HEK293 (cell line): Measurements from ENCODE around the gene NPTN.

Experiments used
- CTCF ChIA-PET: fragments of 350-600 bp; formaldehyde crosslinking; extraction: SDS; loops from one replicate; lab custom pipeline; 2021; ENCODE audit warnings: antibody characterized with exemption; lab: Yijun Ruan, JAX
- POLR2A ChIA-PET: fragments of 300-600 bp; formaldehyde crosslinking; extraction: SDS; loops from one replicate; lab custom pipeline; 2020; ENCODE audit warnings: antibody characterized with exemption, inconsistent platforms; lab: Yijun Ruan, JAX
- H3K27ac ChIP-seq: fragments of 200-500 bp; sonication (Bioruptor generic); 2 replicates; pipeline ENCODE4 v1.5.1; 2014; ENCODE audit warnings: low read depth, low read length, control low read depth, inconsistent platforms; ENCODE audit errors: extremely low read depth
- H3K36me3 ChIP-seq, 2 experiments: fragments of 200-500 bp in 1 of 2; sonication (Bioruptor generic) in 1 of 2; 1 replicate in 1 of 2; 2 replicates in 1 of 2; pipeline ENCODE4 v1.5.1; 2014 to 2017; ENCODE audit warnings: inconsistent platforms in 2 of 2, low read length in 2 of 2; ENCODE audit not compliant: control insufficient read depth in 2 of 2, insufficient read depth in 1 of 2
- H3K4me1 ChIP-seq: fragments of 200-500 bp; sonication (Bioruptor generic); 2 replicates; pipeline ENCODE4 v1.5.1; 2014; ENCODE audit warnings: mild to moderate bottlenecking, low read length, inconsistent platforms; ENCODE audit not compliant: control insufficient read depth, insufficient read depth
- H3K4me3 ChIP-seq: 2 replicates; pipeline ENCODE4 v1.5.1; 2011; ENCODE audit warnings: low read depth, mild to moderate bottlenecking, control low read depth, low read length, moderate library complexity
- H3K9me3 ChIP-seq: fragments of 200-500 bp; sonication (Bioruptor generic); 2 replicates; pipeline ENCODE4 v1.5.1; 2014; ENCODE audit warnings: low read depth, low read length, inconsistent platforms; ENCODE audit not compliant: control insufficient read depth, insufficient read depth
- HOXD13 ChIP-seq: sonication (generic); formaldehyde crosslinking; IDR thresholded peaks from 2 replicates; pipeline ENCODE4 v1.8.0; 2022; ENCODE audit warnings: missing genetic modification reagents, borderline replicate concordance
- KLF7 ChIP-seq: fragments of 450-650 bp; formaldehyde crosslinking; IDR thresholded peaks from 2 replicates; pipeline ENCODE4 v1.5.1; 2016; ENCODE audit warnings: missing biosample characterization, missing genetic modification characterization, borderline replicate concordance
- KLF9 ChIP-seq: fragments of 450-650 bp; formaldehyde crosslinking; IDR thresholded peaks from 2 replicates; pipeline ENCODE4 v1.5.1; 2016; ENCODE audit warnings: missing biosample characterization, missing genetic modification characterization, low read depth
- MEIS1 ChIP-seq: sonication (generic); formaldehyde crosslinking; IDR thresholded peaks from 2 replicates; pipeline ENCODE4 v1.8.1; 2022; ENCODE audit warnings: missing genetic modification reagents, mild to moderate bottlenecking, borderline replicate concordance
- RBAK ChIP-seq: fragments of 450-650 bp; formaldehyde crosslinking; IDR thresholded peaks from 2 replicates; pipeline ENCODE4 v1.5.1; 2016; ENCODE audit warnings: missing biosample characterization, missing genetic modification characterization
- ZBTB17 ChIP-seq: fragments of 450-650 bp; formaldehyde crosslinking; IDR thresholded peaks from 2 replicates; pipeline ENCODE4 v1.5.1; 2016; ENCODE audit warnings: missing biosample characterization, missing genetic modification characterization
- ZBTB26 ChIP-seq: fragments of 450-650 bp; formaldehyde crosslinking; optimal IDR thresholded peaks from 2 replicates; pipeline ENCODE3; 2016; ENCODE audit warnings: missing biosample characterization, mild to moderate bottlenecking, missing genetic modification characterization
- ZBTB48 ChIP-seq: fragments of 450-650 bp; formaldehyde crosslinking; IDR thresholded peaks from 2 replicates; pipeline ENCODE4 v1.5.1; 2016; ENCODE audit warnings: missing biosample characterization, missing genetic modification characterization
- ZNF26 ChIP-seq: fragments of 450-650 bp; formaldehyde crosslinking; IDR thresholded peaks from 2 replicates; pipeline ENCODE4 v1.5.1; 2016; ENCODE audit warnings: missing biosample characterization, missing genetic modification characterization
- ZNF280C ChIP-seq: fragments of 450-650 bp; formaldehyde crosslinking; IDR thresholded peaks from 2 replicates; pipeline ENCODE4 v1.5.1; 2016; ENCODE audit warnings: missing biosample characterization, missing genetic modification characterization
- ZNF404 ChIP-seq: fragments of 450-650 bp; formaldehyde crosslinking; IDR thresholded peaks from 2 replicates; pipeline ENCODE4 v1.5.1; 2017; ENCODE audit warnings: missing biosample characterization, missing genetic modification characterization
- ZNF518A ChIP-seq: fragments of 450-650 bp; formaldehyde crosslinking; conservative IDR thresholded peaks from 2 replicates; pipeline ENCODE4 v1.5.1; 2016; ENCODE audit warnings: low read depth, missing biosample characterization, missing genetic modification characterization
- ZNF560 ChIP-seq: fragments of 450-650 bp; formaldehyde crosslinking; IDR thresholded peaks from 2 replicates; pipeline ENCODE4 v1.5.1; 2017; ENCODE audit warnings: missing biosample characterization, missing genetic modification characterization, borderline replicate concordance
- ZNF600 ChIP-seq: fragments of 450-650 bp; formaldehyde crosslinking; IDR thresholded peaks from 2 replicates; pipeline ENCODE4 v1.5.1; 2016; ENCODE audit warnings: missing biosample characterization, missing genetic modification characterization
- ZNF629 ChIP-seq: fragments of 450-650 bp; formaldehyde crosslinking; IDR thresholded peaks from 2 replicates; pipeline ENCODE4 v1.5.1; 2017; ENCODE audit warnings: missing biosample characterization, missing genetic modification characterization
- ZNF837 ChIP-seq: fragments of 450-650 bp; formaldehyde crosslinking; IDR thresholded peaks from 2 replicates; pipeline ENCODE4 v1.5.1; 2016; ENCODE audit warnings: missing biosample characterization, missing genetic modification characterization
- TF ChIP-seq, protein P1 (sequence below): fragments of 450-650 bp; formaldehyde crosslinking; IDR thresholded peaks from 2 replicates; pipeline ENCODE4 v1.5.1; 2016; ENCODE audit warnings: missing biosample characterization, missing genetic modification characterization
- TF ChIP-seq, protein P2 (sequence below): fragments of 450-650 bp; formaldehyde crosslinking; IDR thresholded peaks from 2 replicates; pipeline ENCODE4 v1.5.1; 2017; ENCODE audit warnings: missing biosample characterization, missing genetic modification characterization

NPTN gene

GRCh38 chr15:73650416-73651126 lies 17.4 kb upstream of the NPTN start:
- POLR2A ChIA-PET: no interaction called here
- no peaks in the 10 kb centered on the region for H3K36me3 ChIP-seq
- TF ChIP-seq RBAK: no peak
- 0 out of 2 replicates have a peak, but pooled peaks have one; percentile 34 for TF ChIP-seq ZNF600 (tag by site-specific recombination)
- no peak overlapping the region for H3K27ac ChIP-seq
- H3K4me3 ChIP-seq: no peak overlapping the region
- CTCF ChIA-PET: interaction anchor here (1.3 to 1.9 kb wide), 2 partner anchors 14 to 36 kb away, joined by 6 to 8 read pairs; no protein-coding TSS in a partner anchor
- peaks cover 16% of the 10 kb centered on the region; the same call in 1 of the 2 replicates for H3K4me1 ChIP-seq
- H3K9me3 ChIP-seq: no peaks in the 10 kb centered on the region

DNA sequence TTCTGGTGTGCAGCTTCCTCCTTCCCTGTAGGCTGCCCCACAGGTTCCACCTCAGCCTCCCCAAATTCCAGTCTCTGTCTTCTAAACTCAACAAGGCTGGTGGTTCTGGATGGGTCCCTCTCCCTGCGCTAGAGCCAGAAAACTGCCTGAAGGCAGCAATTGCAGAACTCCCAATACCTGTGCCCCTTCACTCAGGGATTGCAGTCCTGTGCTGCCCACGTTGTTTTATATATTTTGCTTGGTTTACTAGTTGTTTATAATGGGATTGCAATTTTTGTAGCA lies 14.8 kb upstream of the NPTN start:
- ChIA-PET POLR2A (no interaction called here), CTCF (interaction anchor here (5.3 kb wide), 1 partner anchor 13 kb away, joined by 60 read pairs; the partner anchor contains the start of gene NPTN)
- no peak overlapping the region for H3K4me3 ChIP-seq
- H3K9me3 ChIP-seq: no peaks in the 10 kb centered on the region
- no peaks in the 10 kb centered on the region for H3K4me1 ChIP-seq
- H3K36me3 ChIP-seq: no peaks in the 10 kb centered on the region
- peak overlapping the region; percentile 34; the same call in 1 of the 2 replicates for H3K27ac ChIP-seq
- TF ChIP-seq ZNF518A: no peak
- no peak for TF ChIP-seq ZNF837 (tag by site-specific recombination)
- TF ChIP-seq ZNF26 (tag by site-specific recombination): no peak
- no peak for TF ChIP-seq KLF9 (tag by site-specific recombination)
- no peak for TF ChIP-seq MEIS1 (CRISPR knock-in tag)
- TF ChIP-seq ZBTB26: no peak
- TF ChIP-seq, protein P1, sequence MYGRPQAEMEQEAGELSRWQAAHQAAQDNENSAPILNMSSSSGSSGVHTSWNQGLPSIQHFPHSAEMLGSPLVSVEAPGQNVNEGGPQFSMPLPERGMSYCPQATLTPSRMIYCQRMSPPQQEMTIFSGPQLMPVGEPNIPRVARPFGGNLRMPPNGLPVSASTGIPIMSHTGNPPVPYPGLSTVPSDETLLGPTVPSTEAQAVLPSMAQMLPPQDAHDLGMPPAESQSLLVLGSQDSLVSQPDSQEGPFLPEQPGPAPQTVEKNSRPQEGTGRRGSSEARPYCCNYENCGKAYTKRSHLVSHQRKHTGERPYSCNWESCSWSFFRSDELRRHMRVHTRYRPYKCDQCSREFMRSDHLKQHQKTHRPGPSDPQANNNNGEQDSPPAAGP (tag by site-specific recombination): no peak
- TF ChIP-seq ZNF560 (tag by site-specific recombination): no peak
- TF ChIP-seq ZBTB48 (tag by site-specific recombination): no peak
- TF ChIP-seq ZNF404: no peak
- TF ChIP-seq ZNF280C (tag by site-specific recombination): no peak
- no peak for TF ChIP-seq ZNF629 (tag by site-specific recombination)
- TF ChIP-seq ZBTB17 (tag by site-specific recombination): no peak
- no peak for TF ChIP-seq HOXD13
- TF ChIP-seq, protein P2, sequence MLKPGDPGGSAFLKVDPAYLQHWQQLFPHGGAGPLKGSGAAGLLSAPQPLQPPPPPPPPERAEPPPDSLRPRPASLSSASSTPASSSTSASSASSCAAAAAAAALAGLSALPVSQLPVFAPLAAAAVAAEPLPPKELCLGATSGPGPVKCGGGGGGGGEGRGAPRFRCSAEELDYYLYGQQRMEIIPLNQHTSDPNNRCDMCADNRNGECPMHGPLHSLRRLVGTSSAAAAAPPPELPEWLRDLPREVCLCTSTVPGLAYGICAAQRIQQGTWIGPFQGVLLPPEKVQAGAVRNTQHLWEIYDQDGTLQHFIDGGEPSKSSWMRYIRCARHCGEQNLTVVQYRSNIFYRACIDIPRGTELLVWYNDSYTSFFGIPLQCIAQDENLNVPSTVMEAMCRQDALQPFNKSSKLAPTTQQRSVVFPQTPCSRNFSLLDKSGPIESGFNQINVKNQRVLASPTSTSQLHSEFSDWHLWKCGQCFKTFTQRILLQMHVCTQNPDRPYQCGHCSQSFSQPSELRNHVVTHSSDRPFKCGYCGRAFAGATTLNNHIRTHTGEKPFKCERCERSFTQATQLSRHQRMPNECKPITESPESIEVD (tag by site-specific recombination): no peak
- TF ChIP-seq KLF7 (tag by site-specific recombination): no peak
